Panc1 (cell line): ENCODE measurements around the gene FBXL3.
"Not testable (repeated sequence)": the region's sequence is repeated elsewhere in the genome, so short reads cannot be mapped to it uniquely, and the experiment has no call there.

Source experiments
- POLR2AphosphoS5 ChIP-seq: IDR thresholded peaks from 2 replicates; pipeline ENCODE4 v1.6.1; 2012; ENCODE audit warnings: mild to moderate bottlenecking, low read depth, low read length, moderate library complexity
- SIN3A ChIP-seq: IDR thresholded peaks from 2 replicates; pipeline ENCODE4 v1.6.1; 2012; ENCODE audit warnings: low read depth, mild to moderate bottlenecking, low read length, moderate library complexity, borderline replicate concordance; ENCODE audit not compliant: insufficient read depth
- TF ChIP-seq, protein P1 (sequence below): fragments of 450-650 bp; IDR thresholded peaks from 2 replicates; pipeline ENCODE4 v1.5.1; 2017; ENCODE audit warnings: mild to moderate bottlenecking

DNA sequence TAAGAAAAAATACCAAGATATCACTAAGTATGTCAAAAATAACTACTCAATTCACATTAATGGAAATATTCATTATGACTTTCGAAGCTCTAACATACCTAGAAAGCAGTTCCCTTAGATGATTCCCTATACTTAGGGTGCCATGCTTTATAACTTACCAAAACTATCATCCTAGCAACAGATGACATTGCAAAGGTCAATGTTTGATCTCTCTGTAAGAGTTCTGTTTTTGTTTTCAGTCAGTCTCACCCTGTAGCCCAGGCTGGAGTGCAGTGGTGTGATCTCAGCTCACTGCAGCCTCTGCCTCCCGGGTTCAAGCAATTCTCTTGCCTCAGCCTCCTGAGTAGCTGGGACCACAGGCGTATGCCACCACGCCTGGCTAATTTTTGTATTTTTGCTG lies 18.6 kb downstream of the FBXL3 start:
- TF ChIP-seq, protein P1, sequence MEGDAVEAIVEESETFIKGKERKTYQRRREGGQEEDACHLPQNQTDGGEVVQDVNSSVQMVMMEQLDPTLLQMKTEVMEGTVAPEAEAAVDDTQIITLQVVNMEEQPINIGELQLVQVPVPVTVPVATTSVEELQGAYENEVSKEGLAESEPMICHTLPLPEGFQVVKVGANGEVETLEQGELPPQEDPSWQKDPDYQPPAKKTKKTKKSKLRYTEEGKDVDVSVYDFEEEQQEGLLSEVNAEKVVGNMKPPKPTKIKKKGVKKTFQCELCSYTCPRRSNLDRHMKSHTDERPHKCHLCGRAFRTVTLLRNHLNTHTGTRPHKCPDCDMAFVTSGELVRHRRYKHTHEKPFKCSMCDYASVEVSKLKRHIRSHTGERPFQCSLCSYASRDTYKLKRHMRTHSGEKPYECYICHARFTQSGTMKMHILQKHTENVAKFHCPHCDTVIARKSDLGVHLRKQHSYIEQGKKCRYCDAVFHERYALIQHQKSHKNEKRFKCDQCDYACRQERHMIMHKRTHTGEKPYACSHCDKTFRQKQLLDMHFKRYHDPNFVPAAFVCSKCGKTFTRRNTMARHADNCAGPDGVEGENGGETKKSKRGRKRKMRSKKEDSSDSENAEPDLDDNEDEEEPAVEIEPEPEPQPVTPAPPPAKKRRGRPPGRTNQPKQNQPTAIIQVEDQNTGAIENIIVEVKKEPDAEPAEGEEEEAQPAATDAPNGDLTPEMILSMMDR, result not testable (repeated sequence)
- not testable (repeated sequence) for TF ChIP-seq POLR2AphosphoS5, SIN3A
